HPDE6-E6E7 (cell line): ENCODE data around the gene SLAMF9.

Source experiments
- DNase-seq: peaks from one replicate; pipeline ENCODE4 v3.0.0; 2011; ENCODE audit warnings: missing footprints; ENCODE audit errors: extremely low spot score

SLAMF9 gene

DNA sequence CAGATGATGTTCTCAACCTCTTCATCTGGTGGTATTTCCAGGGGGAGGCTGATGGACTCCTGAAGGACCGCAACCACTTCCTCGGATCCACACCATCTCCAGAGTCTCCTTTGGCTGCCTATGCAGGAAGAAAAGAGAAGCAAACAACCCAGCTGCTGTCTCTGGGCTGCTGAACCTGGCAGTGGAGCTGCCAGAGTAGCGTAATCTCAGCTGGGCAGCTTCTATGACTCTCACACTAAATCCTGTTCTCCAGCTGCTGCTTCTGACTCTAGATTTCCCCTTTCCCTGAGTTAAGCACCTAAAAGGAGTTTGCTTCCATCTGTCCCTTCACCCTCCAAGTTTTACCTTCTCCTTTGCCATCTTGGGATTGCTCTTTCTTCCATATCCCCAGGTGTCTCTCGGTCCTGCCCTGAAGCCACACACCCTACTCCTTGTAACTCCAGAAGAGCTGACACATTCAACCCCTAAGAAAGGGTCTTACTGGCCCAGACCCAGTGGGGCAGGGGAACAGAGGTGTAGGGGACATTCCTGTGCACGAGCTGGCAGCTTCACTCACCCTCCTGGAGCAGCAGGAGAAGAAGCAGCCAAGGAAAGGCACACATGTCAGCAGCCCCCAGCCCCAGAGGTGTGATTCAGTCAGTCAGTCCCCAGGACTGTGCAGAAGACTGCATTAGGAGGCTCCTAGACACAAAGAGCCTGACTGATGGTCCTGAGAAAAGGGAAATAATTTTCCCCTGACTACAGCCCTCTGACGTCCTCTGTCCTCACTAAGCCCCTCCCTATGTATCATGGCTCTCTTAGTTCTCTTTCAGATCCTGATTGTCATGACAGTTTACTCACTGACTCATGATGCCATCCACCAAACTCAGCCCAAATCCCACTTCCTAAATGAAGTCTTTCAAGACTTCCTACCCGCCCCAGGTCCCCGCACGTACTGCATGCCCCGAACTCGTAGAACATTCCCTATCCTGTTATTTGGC lies at the start of gene SLAMF9:
SLAMF9 (minus strand) TSS at position 702 of the 980 bp plus-strand sequence; CDS start at position 602, 100 bp downstream.
- peak; percentile 38 for DNase-seq

DNA sequence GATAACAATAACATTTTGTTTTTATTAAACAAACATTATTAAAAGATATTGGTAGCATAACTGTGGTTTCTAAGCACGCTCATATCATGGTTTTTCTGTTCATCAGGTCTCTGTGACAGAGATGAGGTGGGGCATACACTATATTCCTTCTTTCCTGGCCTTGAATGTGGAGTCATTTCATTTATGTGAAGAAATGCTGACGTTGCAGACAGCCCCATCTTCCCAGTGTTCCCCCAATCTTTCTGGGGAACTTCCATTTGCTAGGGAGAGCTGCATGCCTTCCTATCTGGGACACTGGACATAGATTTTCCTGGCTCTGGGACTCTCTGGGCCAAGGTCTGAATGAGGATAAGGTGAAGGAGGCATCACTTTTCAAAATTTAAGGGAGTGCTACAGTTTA lies 47.4 kb upstream of the SLAMF9 start:
- no peak for DNase-seq

DNA sequence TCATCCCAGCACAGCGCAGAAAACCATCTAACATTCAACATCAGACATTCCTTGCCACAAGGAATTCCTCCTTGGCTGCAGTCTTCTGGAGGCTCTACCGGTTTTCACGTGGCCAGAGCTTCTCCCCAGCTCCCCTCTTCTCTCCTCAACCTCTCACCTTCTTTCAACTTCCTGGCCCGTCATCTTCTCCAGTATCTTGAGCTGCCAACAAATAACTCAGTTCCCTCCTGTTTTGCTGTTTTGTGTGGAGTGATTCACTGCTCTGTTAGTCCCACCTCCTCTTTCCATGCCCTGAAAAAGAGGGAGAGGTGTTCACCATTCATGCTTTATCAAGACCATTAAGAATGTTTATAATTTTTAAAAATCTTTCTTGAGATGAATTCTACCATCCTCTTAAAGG lies 45.2 kb upstream of the SLAMF9 start:
- DNase-seq = no peak

DNA sequence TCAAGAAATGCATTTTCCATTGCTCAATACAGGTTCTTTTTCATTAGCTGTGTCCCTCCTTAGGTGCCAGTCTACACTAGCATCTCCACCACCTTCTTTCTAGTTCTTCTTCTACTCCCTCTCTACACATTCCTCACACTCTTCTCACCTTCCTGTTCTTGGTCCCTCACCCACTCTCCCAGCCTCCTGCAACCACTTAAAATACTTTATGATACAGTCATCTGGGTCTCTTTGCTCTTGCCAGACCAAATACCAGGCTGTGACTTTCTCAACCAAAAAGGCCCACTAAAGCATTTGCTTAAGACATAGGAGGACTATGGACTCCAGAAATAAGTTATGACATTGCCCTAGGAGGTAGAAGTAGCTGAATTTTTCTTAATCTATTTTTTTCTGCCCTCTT lies 42.6 kb upstream of the SLAMF9 start:
- DNase-seq = peak; percentile 45

DNA sequence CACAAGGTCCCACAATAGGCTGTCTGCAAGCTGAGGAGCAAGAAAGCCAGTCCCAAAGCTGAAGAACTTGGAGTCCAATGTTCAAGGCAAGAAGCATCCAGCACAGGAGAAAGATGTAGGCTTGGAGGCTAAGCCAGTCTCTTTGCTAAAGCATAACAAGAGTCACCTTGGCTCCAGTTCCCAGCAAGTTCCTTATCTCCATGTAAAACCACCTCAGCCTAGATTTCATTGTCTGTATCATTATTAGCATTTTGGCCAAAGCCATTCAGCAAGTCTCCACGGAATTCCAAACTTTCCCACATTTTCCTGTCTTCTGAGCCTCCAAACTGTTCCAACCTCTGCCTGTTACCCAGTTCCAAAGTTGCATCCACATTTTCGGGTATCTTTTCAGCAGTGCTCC lies 40.9 kb upstream of the SLAMF9 start:
- no peak for DNase-seq

DNA sequence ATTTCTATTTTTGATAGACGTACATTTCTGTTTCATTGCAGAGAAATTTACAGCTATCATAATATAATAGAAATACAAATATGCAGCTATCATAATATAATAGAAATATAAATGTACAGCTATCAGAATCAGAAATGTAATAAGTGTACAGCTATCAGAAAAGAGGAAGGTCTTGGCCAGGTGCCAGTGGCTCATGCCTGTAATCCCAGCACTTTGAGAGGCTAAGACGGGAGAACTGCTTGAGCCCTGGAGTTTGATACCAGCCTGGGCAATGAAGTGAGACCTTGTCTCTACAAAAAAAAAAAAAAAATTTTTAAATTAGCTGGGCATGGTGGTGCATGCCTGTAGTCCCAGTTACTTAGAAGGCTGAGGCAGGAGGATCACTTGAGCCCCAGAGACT lies 39.9 kb upstream of the SLAMF9 start:
- no peak for DNase-seq

DNA sequence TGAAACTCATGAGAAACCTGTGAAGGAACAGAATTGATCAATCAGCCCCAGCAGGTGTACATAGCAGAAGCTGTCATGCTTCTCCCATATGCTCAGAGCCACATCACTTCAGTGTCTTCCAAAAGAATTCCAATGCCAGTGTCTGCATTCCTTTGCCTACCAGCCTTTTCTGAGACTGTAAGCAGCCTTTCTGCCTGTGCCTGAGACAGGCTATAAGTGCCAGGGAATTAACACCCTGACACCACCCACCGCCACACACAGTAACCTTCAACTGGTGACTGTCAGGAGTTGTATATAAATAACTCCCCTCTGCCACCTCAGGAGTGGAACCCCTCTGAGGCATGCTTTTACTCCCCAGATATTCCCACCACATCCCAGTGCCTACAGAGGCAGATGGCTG lies 38.1 kb upstream of the SLAMF9 start:
- DNase-seq = no peak

DNA sequence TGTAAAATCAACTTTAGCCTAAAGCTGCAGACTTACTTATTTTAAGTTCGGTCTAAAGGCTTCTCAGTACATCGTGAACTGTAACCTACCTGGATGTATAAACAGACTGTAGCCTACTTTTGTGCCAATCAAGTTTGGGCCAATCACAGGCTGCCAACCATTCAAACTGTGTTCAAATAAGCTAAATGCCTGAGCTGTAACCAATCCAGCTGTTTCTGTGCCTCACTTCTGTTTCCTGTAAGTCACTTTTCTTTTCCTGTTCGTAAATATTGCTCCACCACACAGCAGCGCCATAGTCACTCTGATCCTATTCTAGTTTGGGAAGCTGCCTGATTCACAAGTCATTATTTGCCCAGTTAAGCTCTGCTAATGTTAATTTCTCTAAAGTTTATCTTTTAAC lies 37.5 kb upstream of the SLAMF9 start:
- no peak for DNase-seq

DNA sequence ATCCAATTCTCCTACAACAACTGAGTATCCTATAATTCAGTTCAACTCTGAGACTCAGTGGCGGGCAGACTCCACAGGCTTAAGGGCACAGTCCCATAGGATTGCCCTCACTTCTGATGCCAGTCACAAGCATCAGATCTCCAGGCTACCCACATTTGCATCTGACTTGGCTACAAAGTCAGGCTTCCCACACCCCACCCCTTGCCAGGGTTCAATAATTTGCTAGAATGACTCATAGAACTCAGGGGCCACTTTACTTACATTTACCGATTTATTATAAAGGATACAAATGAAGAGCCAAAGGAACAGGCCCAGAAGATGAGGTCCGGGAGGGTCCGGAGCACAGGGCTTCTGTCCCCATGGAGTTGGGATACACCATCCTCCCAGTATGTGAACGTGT lies 36.0 kb upstream of the SLAMF9 start:
- no peak for DNase-seq

DNA sequence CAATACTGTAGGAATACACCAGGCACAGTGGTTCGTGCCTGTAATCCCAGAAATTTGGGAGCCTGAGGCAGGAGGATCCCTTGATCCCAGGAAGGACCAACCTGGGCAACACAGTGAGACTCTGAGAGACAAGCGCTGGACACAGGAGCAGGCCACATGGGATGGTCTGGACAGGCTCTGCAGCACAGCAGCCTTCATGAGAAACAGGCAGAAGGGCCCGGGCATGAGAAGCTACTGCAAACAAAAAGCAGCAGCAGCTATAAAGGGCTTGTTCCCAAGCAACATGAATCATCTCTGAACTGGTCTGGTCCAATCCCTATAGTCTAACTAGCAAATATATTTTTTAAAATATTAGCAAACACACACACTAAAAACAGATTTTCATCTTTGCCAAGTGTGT lies 35.5 kb upstream of the SLAMF9 start:
- DNase-seq = no peak

DNA sequence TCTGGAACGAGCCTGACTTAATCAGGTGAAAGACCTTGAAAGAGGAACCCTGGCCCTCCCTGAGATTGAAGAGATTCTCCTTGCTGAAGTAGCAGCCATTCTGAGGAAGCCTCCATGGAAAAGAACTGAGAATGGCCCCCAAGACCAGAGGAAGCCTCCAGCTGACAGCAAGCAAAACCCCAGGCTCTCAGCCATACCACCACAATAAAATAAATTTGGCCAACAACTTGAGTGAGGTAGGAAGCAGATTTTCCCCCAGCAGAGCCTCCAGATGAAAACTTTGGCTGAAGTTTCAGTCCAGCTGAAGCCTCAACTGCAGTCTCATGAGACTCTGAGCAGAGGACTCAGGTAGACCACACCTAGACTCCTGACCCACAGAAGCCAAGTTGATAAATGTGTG lies 34.0 kb upstream of the SLAMF9 start:
- no peak for DNase-seq

DNA sequence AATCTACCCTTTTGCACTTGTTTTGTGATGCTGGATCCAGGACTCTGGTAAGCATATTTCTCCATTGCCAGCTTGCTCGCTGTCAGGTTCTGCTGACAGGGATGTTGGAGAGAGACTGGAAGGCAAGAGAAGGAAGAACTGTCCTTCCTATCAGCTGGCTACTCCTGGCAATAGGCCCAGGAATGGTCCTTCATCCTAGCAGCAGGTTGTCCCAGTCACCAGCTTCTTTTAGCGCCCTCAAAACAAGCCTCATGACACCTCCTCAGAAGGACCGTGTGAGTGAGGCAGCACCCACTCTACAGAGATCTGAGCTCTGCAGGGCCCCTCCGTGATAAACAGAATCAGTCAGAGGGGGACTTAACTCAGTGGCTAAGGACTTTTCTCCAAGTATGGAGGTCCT lies 33.1 kb upstream of the SLAMF9 start:
- DNase-seq = no peak

DNA sequence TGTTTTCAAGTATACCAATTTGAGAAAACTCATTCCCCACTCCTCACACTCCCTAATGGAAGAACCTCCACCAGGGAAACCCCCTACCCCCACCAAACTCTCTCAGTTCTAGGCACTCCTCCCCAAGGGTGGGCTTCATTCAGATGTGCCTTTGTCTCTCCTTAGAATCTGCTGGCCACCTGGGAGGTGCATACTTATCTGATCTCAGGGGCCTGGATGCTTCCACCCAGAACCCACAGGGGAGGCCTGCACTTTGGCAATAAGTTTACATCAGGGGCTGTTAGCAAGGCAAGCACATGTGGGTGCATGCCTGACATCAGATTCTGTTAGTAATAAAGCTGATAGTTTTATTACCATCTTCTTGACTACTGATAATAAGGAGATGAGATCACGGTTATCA lies 32.5 kb upstream of the SLAMF9 start:
- no peak for DNase-seq

DNA sequence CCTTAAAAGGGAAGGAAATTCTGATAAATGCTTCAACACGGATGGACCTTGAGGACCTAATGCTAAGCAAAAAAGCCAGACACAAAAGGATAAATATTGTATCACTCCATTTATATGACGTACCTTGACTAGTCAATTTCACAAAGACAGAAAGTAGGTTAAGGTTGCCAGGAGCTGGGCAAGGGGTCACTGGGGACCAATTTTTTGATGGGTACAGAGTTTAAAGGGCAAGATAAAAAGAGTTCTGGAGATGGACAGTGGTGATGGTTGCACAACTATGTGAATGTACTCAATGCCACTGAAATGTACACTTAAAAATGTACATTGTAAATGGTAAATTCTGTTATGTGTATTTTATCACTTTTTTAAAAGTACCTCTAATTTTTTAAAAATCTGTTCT lies 32.1 kb upstream of the SLAMF9 start:
- DNase-seq = no peak

DNA sequence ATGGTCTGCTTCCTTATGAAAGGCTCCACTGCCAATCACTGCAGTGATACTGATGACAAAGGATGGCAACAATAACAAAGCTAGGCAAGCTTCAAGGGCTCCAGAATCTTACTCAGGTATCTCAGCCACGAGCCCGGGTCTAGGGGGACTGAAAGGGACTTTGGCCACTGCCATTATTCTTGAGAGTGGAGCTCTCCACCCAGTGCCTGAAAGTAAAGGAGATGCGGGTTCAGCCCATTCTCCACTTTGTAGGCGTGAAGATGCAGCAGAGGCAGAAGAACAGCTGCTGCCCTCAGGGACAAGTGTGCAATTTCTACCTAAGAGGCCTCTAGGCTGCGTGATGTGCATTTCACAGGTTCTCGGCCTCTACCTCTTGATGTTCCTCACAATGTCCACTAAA lies 31.4 kb upstream of the SLAMF9 start:
- no peak for DNase-seq

DNA sequence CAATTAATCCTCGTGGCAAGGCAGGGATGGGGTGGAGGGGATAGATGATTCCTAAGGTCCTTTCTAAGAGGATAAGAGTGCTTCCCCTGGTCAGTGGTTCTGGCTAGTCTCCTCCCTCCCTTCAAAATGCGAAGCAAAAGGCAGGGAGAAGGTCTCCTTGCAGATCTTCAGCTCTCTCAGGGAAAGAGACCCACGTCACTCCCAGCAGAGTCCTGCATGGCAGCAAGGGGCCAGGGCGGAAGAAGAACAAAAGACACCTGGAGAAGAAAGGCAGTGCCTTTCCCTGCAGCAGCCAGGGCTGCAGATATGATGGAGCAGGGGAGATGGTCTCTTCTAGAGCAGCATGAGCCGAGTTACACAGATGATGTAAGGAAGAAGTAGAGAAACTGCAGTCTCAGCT lies 29.6 kb upstream of the SLAMF9 start:
- no peak for DNase-seq

DNA sequence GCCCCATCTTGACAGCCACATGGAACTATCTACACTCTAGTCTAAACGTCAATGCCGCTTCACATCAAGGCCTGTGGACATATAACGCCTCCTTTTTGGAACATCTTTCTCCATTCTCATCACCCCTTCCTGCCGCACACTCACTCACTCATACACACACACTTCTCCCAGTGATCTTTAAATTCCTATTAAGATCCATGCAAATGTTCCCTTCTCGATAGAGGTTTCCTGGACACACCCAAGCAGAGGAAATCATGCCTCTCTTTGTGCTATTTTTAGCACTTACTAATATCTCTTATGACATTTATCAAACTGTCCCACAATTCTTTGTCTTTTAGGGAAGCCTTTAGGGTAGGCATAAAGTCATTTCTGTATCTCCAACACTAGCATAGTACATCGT lies 28.2 kb upstream of the SLAMF9 start:
- no peak for DNase-seq

DNA sequence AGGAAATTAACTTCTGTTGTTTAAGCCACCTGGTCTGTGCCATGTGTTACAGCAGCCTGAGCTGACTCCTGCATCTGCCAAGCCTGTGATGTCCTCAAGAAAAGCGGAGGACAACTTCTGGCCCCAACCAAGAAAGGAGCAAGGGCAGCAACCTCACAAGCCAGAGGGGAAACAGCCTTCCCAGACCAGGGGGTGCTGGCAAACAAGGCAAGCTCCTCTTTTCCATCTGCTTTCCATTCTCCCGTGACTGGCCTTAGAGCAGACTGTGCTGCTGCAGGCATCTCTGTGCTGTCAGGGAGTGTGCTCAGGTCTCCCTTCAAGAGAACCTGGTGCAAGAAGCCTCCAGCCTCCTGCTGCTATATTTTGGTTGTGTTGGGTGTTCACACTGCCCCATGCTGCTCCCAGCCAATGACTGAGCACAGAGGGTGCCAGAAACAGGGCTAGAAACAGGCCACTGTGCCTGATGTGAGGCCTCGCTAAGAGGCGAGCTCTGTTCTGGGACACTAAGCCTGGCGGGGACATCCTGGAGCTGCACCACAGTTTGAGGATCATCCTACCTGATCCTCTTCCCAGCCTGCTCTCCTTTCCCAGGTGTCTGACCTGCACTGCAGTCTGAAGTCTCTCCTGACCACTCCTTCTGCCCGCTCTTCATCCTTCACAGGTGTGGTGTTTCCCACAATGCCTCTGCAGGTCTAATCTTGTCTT lies 27.5 kb upstream of the SLAMF9 start:
- DNase-seq = no peak

DNA sequence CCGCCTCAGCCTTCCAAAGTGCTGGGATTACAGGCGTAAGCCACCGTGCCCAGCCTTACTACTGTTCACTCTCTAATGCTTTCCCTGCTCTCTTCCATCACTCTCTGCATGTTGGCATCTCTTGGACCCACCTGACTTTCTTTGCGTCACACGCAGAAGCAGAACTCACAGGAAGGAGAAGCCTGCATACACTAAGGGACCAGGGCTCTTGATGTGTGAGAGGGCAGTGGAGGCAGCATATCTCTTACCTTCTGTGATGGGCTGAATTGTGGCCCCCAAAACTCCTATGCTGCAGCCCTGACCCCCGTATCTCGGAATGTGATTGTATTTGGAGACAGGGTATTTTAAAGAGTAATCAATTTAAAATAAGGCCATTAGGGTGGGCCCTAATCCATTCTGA lies 26.7 kb upstream of the SLAMF9 start:
- no peak for DNase-seq

DNA sequence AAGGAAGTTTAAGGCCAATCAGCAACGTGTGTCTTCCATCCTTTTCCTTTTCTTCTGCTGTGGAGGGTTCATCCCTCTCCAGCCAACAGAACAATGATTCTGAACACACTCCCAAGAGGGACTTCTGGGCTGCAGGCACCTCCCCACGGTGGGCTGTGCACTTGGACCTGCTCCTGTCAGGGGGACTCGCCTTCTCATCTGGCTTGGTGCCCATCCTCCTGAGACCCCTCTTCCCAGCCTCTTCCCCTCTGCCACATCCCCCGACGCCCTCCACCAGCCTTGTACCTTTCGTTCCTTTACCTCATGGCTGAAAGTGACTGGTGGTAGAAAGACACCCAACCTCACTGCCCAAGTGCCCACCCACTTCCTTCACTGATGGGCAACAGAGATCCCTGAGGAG lies 26.0 kb upstream of the SLAMF9 start:
- no peak for DNase-seq

DNA sequence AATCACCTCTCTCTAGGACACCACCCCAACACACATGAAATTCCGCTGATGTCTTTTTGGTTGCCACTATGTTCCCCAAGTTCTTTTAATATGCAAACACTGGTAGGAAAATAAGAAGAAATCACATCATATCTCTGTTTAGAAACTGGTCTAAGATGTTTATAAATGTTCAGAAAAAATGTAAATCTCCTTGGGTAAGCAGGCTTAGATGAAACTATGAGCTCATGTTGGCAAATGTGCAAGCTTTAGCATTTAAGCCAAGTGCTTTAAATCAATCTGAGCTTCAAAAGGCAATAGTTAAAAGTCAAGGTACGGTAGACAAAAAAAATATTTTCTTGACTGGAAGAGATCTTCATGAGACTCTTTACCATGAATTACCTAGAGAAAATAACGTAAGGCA lies 25.2 kb upstream of the SLAMF9 start:
- no peak for DNase-seq

DNA sequence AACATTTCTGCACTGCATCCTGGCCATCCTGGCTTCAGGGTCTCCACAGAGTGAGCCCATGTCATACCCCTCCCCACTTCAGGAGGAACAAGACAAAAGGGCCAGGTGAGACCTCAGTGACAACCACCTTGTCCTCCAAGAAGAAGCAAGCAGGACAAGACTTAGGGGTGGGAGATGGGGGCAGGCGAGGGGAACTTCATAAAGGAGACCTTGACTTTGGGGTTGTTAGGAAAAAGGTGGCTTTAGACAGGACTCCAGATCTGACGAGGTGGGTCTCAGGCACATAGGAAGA lies 24.0 kb upstream of the SLAMF9 start:
- no peak for DNase-seq

DNA sequence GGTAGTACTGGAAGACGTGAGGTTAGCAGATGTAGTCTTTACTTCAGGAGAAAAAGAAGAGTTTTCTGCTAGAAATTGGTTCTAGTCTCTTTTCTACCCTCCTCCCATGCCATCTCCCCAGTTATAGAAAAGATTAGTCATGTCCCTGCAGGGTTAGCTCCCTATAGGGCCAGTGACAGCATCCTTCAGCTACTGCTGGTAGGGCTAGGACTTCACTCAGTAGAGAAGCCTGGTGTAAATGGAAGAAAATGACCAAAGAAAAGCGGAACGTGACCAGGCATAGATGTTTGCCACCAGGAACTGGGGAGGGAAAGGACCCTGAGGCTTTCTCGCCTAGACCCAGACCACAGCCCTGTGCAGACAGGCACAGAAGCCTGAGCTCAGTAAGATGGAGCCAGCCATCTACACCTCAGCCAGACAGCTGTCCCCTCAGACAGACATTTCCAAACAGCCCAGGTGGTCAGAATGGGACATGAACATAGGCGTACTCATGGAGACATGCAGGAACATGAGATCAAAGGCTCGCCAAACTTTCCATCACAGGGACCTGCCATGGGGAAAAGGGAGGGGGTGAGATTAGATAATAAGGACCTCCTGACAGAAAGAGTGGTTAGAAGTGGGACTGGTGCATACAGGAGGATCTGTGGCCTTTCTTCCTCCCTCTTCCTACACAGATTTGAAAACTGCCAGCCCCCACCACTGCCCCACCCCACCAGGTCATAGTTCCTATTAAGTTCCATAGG lies 23.5 kb upstream of the SLAMF9 start:
- no peak for DNase-seq
